A549 (cell line): Measurements from ENCODE around the gene KIF16B. TPM values are rescaled to one million over a fixed set of nuclear protein-coding genes. Genes with fewer than 3 reads are reported as not detected.

Experiments
- ATAC-seq, 2 experiments: fragments of 200-7000 bp in 1 of 2; fragments of >200 bp in 1 of 2; cut with Nextera tagmentation in 1 of 2; cut with Tn5 transposase in 1 of 2; 3 replicates each; pipeline versions ENCODE4 v1.8.0 to v1.9.1; 2018 to 2020; ENCODE audit warnings: mild to moderate bottlenecking in 1 of 2, moderate library complexity in 1 of 2
- CTCF ChIA-PET: fragments of 300-600 bp; sonication (Branson Sonifier 250); formaldehyde crosslinking; extraction: SDS; loops from one replicate; lab custom pipeline; 2021; ENCODE audit warnings: antibody characterized with exemption, inconsistent platforms; lab: Yijun Ruan, JAX
- POLR2A ChIA-PET: fragments of 350-600 bp; formaldehyde crosslinking; extraction: SDS; loops from one replicate; lab custom pipeline; 2021; ENCODE audit warnings: antibody characterized with exemption, inconsistent platforms; lab: Yijun Ruan, JAX
- DNase-seq, 2 experiments: peaks; one replicate each; pipeline versions ENCODE4 v3.0.0 to v3.0.0-alpha.2; 2011 to 2016; ENCODE audit warnings: low read depth in 1 of 2, low spot score in 1 of 2
- FAIRE-seq: peaks from 2 replicates; lab custom pipeline; 2011; peaks lifted over from hg19 to GRCh38; lab: Jason Lieb, UNC
- H3K27ac ChIP-seq, 2 experiments: fragments of >200 bp; sonication (Bioruptor Twin); formaldehyde crosslinking; 3 replicates each; pipeline ENCODE4 v1.5.1; 2016 to 2017
- H3K4me1 ChIP-seq: fragments of >200 bp; sonication (Bioruptor Twin); formaldehyde crosslinking; 3 replicates; pipeline ENCODE4 v1.6.1; 2016
- H3K4me2 ChIP-seq: fragments of >200 bp; sonication (Bioruptor Twin); formaldehyde crosslinking; 3 replicates; pipeline ENCODE4 v1.6.1; 2016
- H3K4me3 ChIP-seq: fragments of >200 bp; sonication (Bioruptor Twin); formaldehyde crosslinking; 3 replicates; pipeline ENCODE4 v1.5.1; 2016
- H3K9me3 ChIP-seq: fragments of >200 bp; sonication (Bioruptor Twin); formaldehyde crosslinking; 3 replicates; pipeline ENCODE4 v1.6.1; 2016
- CEBPB ChIP-seq, 2 experiments: fragments of >200 bp in 1 of 2; sonication (Bioruptor Twin) in 1 of 2; formaldehyde crosslinking in 1 of 2; IDR thresholded peaks; 2 replicates each; pipeline ENCODE4 v1.6.1; 2012 to 2016
- E2F6 ChIP-seq: IDR thresholded peaks from 2 replicates; pipeline ENCODE4 v1.6.1; 2012; ENCODE audit warnings: low read depth, borderline replicate concordance
- ELK1 ChIP-seq: fragments of 150-350 bp; IDR thresholded peaks from 2 replicates; pipeline ENCODE4 v1.6.1; 2014; ENCODE audit warnings: low read depth, mild to moderate bottlenecking, low read length
- HEYL ChIP-seq: fragments of 250-450 bp; sonication (Bioruptor Pico); IDR thresholded peaks from 2 replicates; pipeline ENCODE4 v1.8.0; 2021; ENCODE audit warnings: mild to moderate bottlenecking, moderate library complexity
- HOXB5 ChIP-seq: fragments of 250-450 bp; sonication (Bioruptor Pico); IDR thresholded peaks from 2 replicates; pipeline ENCODE4 v1.5.0; 2020; ENCODE audit warnings: mild to moderate bottlenecking, moderate library complexity
- MAFK ChIP-seq: fragments of 450-650 bp; IDR thresholded peaks from 2 replicates; pipeline ENCODE4 v1.6.1; 2014; ENCODE audit not compliant: partially characterized antibody
- MAZ ChIP-seq: fragments of 150-350 bp; IDR thresholded peaks from 2 replicates; pipeline ENCODE4 v1.6.1; 2014; ENCODE audit warnings: antibody characterized with exemption, low read depth, low read length, borderline replicate concordance
- MYC ChIP-seq: IDR thresholded peaks from 2 replicates; pipeline ENCODE4 v1.6.1; 2012; ENCODE audit warnings: mild to moderate bottlenecking, inconsistent platforms, low read length, improper control_type of control experiment, borderline replicate concordance
- NFE2L2 ChIP-seq: fragments of 150-350 bp; conservative IDR thresholded peaks from 2 replicates; pipeline ENCODE4 v1.6.1; 2014; ENCODE audit warnings: low read length
- PHF8 ChIP-seq: fragments of 200-600 bp; sonication (generic); IDR thresholded peaks from 2 replicates; pipeline ENCODE4 v1.6.1; 2016; ENCODE audit warnings: low read depth, mild to moderate bottlenecking, antibody characterized with exemption, moderate library complexity, borderline replicate concordance
- ZNF302 ChIP-seq: fragments of 250-450 bp; sonication (Bioruptor Pico); IDR thresholded peaks from 2 replicates; pipeline ENCODE4 v1.9.0; 2021; ENCODE audit warnings: inconsistent platforms, mild to moderate bottlenecking, moderate library complexity
- WGBS: methylation state at CpG from one replicate; pipeline ENCODE4 v1.1.6; 2017; ENCODE audit errors: missing lambda C conversion rate; 5-methylcytosine and 5-hydroxymethylcytosine counted together
- polyA plus RNA-seq, 4 experiments: library from polyadenylated mRNA; depleted of rRNA in 3 of 4; stranded (reverse); fragments of >200 nt; fragmentation: RNase III in 1 of 4; extraction: RNeasy Plus Mini Kit Qiagen cat#74134 plus additional on column Dnase treatment in 1 of 4; gene quantifications; 2 replicates in 3 of 4; 3 replicates in 1 of 4; pipeline ENCODE4 v1.2.3, GENCODE V29; 2011 to 2017
- TF ChIP-seq, protein P1 (sequence below): fragments of 450-650 bp; IDR thresholded peaks from 2 replicates; pipeline ENCODE4 v1.6.1; 2014; ENCODE audit warnings: antibody characterized with exemption
- TF ChIP-seq, protein P2 (sequence below): fragments of 250-450 bp; sonication (Bioruptor Pico); IDR thresholded peaks from 2 replicates; pipeline ENCODE4 v1.5.0; 2021; ENCODE audit warnings: mild to moderate bottlenecking, moderate library complexity, borderline replicate concordance

The KIF16B gene
- polyA plus RNA-seq, 2 of the 4 experiments (the other 2 are of a cell fraction): 14.1 to 23.3 TPM

DNA sequence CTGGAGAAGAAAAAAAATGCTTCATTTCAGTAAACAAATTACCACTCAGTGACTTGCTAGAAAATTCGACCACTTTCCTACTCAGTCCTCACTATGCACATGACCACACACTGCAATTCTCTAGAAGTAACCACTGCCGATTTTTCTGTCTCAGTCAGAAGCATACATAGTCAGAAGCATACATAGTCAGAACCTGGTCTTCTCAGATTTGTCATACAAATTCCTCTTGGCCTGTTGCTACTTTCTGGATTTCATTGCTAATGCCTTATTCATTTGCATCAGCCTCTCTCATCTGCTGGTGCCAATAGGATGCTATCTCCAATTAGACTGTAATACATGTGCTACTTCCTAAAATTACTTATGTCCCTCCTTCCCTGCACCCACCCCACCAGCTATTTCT, 10.2 kb upstream of the KIF16B start:
- no peak overlapping the region for H3K27ac ChIP-seq
- no peak overlapping the region for H3K4me2 ChIP-seq
- ChIA-PET CTCF (no interaction called here), POLR2A (no interaction called here)
- ATAC-seq (no peak), DNase-seq (no peak), FAIRE-seq (no peak)
- no peak for TF ChIP-seq PHF8
- TF ChIP-seq MYC: no peak
- TF ChIP-seq E2F6: no peak
- no peak for TF ChIP-seq MAFK
- peaks cover 9% of the 10 kb centered on the region; the same call in 1 of the 3 replicates for H3K4me1 ChIP-seq
- no peak overlapping the region for H3K4me3 ChIP-seq
- WGBS: 23% methylated on average over 2 of the region's 2 CpGs
- H3K9me3 ChIP-seq: no peaks in the 10 kb centered on the region

DNA sequence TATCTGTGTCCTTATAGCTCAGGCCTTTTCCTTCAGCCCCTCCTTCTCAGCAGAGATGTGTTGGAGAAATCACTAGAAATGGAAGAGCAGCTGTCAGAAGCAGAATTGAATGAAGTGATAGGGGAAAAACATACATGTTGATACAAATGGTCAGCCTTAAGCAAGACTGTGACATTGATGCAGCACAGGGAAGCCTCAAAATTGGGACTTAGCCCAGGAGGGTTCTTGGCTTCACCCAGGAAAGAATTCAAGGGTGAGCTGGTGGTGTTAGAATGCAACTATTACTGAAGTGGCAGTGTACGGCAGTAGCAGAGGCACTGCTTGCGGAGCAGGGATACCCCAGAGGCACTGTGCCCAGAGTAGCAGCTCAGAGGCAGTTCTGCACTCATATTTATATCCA, 8.0 kb upstream of the KIF16B start:
- no peak for TF ChIP-seq ZNF302 (CRISPR knock-in tag)
- WGBS: 97% methylated on average over 2 of the region's 2 CpGs
- CTCF ChIA-PET: interaction anchor here (1.0 to 1.3 kb wide), 2 partner anchors 63 to 180 kb away, joined by 3 read pairs; no protein-coding TSS in a partner anchor

GRCh38 chr20:16580620-16581019, 7.4 kb upstream of the KIF16B start:
- CTCF ChIA-PET: interaction anchor here (1.0 to 1.3 kb wide), 2 partner anchors 63 to 180 kb away, joined by 3 read pairs; no protein-coding TSS in a partner anchor
- H3K4me1 ChIP-seq: peaks cover 13% of the 10 kb centered on the region; the same call in 1 of the 3 replicates
- no peak overlapping the region for H3K4me3 ChIP-seq
- ATAC-seq (no peak), FAIRE-seq (no peak), DNase-seq (no peak)
- no peak overlapping the region for H3K4me2 ChIP-seq
- TF ChIP-seq, protein P1, sequence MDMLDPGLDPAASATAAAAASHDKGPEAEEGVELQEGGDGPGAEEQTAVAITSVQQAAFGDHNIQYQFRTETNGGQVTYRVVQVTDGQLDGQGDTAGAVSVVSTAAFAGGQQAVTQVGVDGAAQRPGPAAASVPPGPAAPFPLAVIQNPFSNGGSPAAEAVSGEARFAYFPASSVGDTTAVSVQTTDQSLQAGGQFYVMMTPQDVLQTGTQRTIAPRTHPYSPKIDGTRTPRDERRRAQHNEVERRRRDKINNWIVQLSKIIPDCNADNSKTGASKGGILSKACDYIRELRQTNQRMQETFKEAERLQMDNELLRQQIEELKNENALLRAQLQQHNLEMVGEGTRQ: no peak
- no peak for TF ChIP-seq NFE2L2
- TF ChIP-seq, protein P2, sequence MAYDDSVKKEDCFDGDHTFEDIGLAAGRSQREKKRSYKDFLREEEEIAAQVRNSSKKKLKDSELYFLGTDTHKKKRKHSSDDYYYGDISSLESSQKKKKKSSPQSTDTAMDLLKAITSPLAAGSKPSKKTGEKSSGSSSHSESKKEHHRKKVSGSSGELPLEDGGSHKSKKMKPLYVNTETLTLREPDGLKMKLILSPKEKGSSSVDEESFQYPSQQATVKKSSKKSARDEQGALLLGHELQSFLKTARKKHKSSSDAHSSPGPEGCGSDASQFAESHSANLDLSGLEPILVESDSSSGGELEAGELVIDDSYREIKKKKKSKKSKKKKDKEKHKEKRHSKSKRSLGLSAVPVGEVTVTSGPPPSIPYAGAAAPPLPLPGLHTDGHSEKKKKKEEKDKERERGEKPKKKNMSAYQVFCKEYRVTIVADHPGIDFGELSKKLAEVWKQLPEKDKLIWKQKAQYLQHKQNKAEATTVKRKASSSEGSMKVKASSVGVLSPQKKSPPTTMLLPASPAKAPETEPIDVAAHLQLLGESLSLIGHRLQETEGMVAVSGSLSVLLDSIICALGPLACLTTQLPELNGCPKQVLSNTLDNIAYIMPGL: no peak
- TF ChIP-seq CEBPB (IDR thresholded peaks at IDR 0.05): no peak
- no peak for TF ChIP-seq HEYL (CRISPR knock-in tag)
- TF ChIP-seq MAZ: no peak
- 63% methylated on average over 2 of the region's 2 CpGs for WGBS
- POLR2A ChIA-PET: no interaction called here
- no peaks in the 10 kb centered on the region for H3K9me3 ChIP-seq
- no peak overlapping the region for H3K27ac ChIP-seq

More for the DNA sequence above, 8.0 kb upstream of the KIF16B start:
- H3K9me3 ChIP-seq: no peaks in the 10 kb centered on the region
- H3K4me2 ChIP-seq: no peak overlapping the region
- ATAC-seq (no peak), FAIRE-seq (no peak), DNase-seq (no peak)
- peaks cover 9% of the 10 kb centered on the region; the same call in 1 of the 3 replicates for H3K4me1 ChIP-seq
- no peak overlapping the region for H3K27ac ChIP-seq
- POLR2A ChIA-PET: no interaction called here
- H3K4me3 ChIP-seq: no peak overlapping the region

DNA sequence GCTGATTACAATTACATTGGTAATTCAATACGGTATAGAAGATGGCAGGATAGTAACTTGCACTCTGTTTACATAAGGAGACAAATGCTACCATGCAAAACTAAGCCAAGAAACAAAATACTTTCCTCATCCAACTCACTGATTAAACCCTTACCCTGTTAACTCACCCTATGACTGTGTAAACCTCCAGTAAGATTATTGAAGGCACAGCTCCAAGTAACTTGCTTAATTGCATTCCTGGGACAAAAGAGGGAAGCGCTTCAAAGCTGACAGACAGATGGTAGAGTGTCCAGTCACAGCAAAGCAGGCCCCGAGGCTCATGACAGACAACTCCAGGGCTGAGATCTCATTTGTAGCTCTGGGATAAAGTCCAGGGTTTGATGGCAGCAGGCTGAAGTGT, 6.9 kb upstream of the KIF16B start:
- H3K4me1 ChIP-seq: peaks cover 17% of the 10 kb centered on the region; the same call in 1 of the 3 replicates
- H3K4me2 ChIP-seq: no peak overlapping the region
- FAIRE-seq: no peak
- no peak overlapping the region for H3K27ac ChIP-seq
- no peak for ATAC-seq
- CTCF ChIA-PET: interaction anchor here (1.3 kb wide), 1 partner anchor 62 kb away, joined by 3 read pairs; no protein-coding TSS in a partner anchor
- no peak overlapping the region for H3K4me3 ChIP-seq
- POLR2A ChIA-PET: no interaction called here
- TF ChIP-seq HOXB5 (CRISPR knock-in tag): no peak
- no peak for TF ChIP-seq ELK1
- peak in 1 of 2 experiments; percentile 33 for DNase-seq
- 48% methylated on average over 3 of the region's 3 CpGs for WGBS
- no peaks in the 10 kb centered on the region for H3K9me3 ChIP-seq
